HEK293 (cell line): ENCODE results near the gene CEACAM20.
A peak's percentile ranks its signal among the peaks of the same experiment; 100 is the strongest.

ENCODE experiments used
- KLF16 ChIP-seq: fragments of 450-650 bp; formaldehyde crosslinking; IDR thresholded peaks from 2 replicates; pipeline ENCODE4 v1.5.1; 2017; ENCODE audit warnings: missing biosample characterization, missing genetic modification characterization
- SCRT1 ChIP-seq: fragments of 450-650 bp; formaldehyde crosslinking; IDR thresholded peaks from 2 replicates; pipeline ENCODE4 v1.5.1; 2016; ENCODE audit warnings: missing biosample characterization, missing genetic modification characterization, borderline replicate concordance
- ZBTB20 ChIP-seq: fragments of 450-650 bp; formaldehyde crosslinking; IDR thresholded peaks from 2 replicates; pipeline ENCODE4 v1.5.1; 2016; ENCODE audit warnings: missing biosample characterization, missing genetic modification characterization
- ZBTB6 ChIP-seq: fragments of 450-650 bp; formaldehyde crosslinking; IDR thresholded peaks from 2 replicates; pipeline ENCODE4 v1.5.1; 2017; ENCODE audit warnings: missing biosample characterization, missing genetic modification characterization
- ZFP37 ChIP-seq: fragments of 450-650 bp; formaldehyde crosslinking; IDR thresholded peaks from 2 replicates; pipeline ENCODE4 v1.5.1; 2016; ENCODE audit warnings: missing biosample characterization, missing genetic modification characterization
- ZIC2 ChIP-seq: fragments of 450-650 bp; formaldehyde crosslinking; IDR thresholded peaks from 2 replicates; pipeline ENCODE4 v1.5.1; 2016; ENCODE audit warnings: missing biosample characterization, missing genetic modification characterization
- ZNF114 ChIP-seq: fragments of 450-650 bp; formaldehyde crosslinking; IDR thresholded peaks from 2 replicates; pipeline ENCODE4 v1.5.0; 2017; ENCODE audit warnings: missing biosample characterization, missing genetic modification characterization
- ZNF138 ChIP-seq: fragments of 450-650 bp; formaldehyde crosslinking; IDR thresholded peaks from 2 replicates; pipeline ENCODE4 v1.5.1; 2016; ENCODE audit warnings: missing biosample characterization, missing genetic modification characterization, borderline replicate concordance
- ZNF202 ChIP-seq: fragments of 450-650 bp; formaldehyde crosslinking; IDR thresholded peaks from 2 replicates; pipeline ENCODE4 v1.5.1; 2016; ENCODE audit warnings: missing biosample characterization, missing genetic modification characterization, borderline replicate concordance
- ZNF26 ChIP-seq: fragments of 450-650 bp; formaldehyde crosslinking; IDR thresholded peaks from 2 replicates; pipeline ENCODE4 v1.5.1; 2016; ENCODE audit warnings: missing biosample characterization, missing genetic modification characterization
- ZNF274 ChIP-seq, 2 experiments: fragments of 200-500 bp in 1 of 2; fragments of 450-650 bp in 1 of 2; sonication (Bioruptor generic) in 1 of 2; formaldehyde crosslinking in 1 of 2; IDR thresholded peaks; 2 replicates each; pipeline versions ENCODE4 v1.5.1 to v1.6.1; 2014 to 2016; ENCODE audit warnings: borderline replicate concordance in 1 of 2, inconsistent platforms in 1 of 2, low read length in 1 of 2, missing biosample characterization in 1 of 2, missing genetic modification characterization in 1 of 2
- ZNF324 ChIP-seq: fragments of 450-650 bp; formaldehyde crosslinking; IDR thresholded peaks from 2 replicates; pipeline ENCODE4 v1.5.1; 2016; ENCODE audit warnings: missing biosample characterization, missing genetic modification characterization
- ZNF350 ChIP-seq: fragments of 450-650 bp; formaldehyde crosslinking; IDR thresholded peaks from 2 replicates; pipeline ENCODE4 v1.5.0; 2017; ENCODE audit warnings: missing biosample characterization, mild to moderate bottlenecking, missing genetic modification characterization
- ZNF362 ChIP-seq: fragments of 450-650 bp; formaldehyde crosslinking; IDR thresholded peaks from 2 replicates; pipeline ENCODE4 v1.5.1; 2016; ENCODE audit warnings: missing biosample characterization, missing genetic modification characterization
- ZNF529 ChIP-seq: fragments of 450-650 bp; formaldehyde crosslinking; IDR thresholded peaks from 2 replicates; pipeline ENCODE4 v1.5.1; 2017; ENCODE audit warnings: missing genetic modification characterization, missing biosample characterization; ENCODE audit not compliant: insufficient replicate concordance
- ZNF624 ChIP-seq: fragments of 450-650 bp; formaldehyde crosslinking; IDR thresholded peaks from 2 replicates; pipeline ENCODE4 v1.5.1; 2017; ENCODE audit warnings: missing biosample characterization, missing genetic modification characterization
- ZNF629 ChIP-seq: fragments of 450-650 bp; formaldehyde crosslinking; IDR thresholded peaks from 2 replicates; pipeline ENCODE4 v1.5.1; 2017; ENCODE audit warnings: missing biosample characterization, missing genetic modification characterization
- ZNF654 ChIP-seq: fragments of 450-650 bp; formaldehyde crosslinking; IDR thresholded peaks from 2 replicates; pipeline ENCODE4 v1.5.1; 2016; ENCODE audit warnings: low read depth, missing biosample characterization, missing genetic modification characterization
- ZNF677 ChIP-seq: fragments of 450-650 bp; IDR thresholded peaks from 2 replicates; pipeline ENCODE4 v1.5.0; 2018; ENCODE audit warnings: missing biosample characterization, mild to moderate bottlenecking, missing genetic modification characterization, moderate library complexity
- ZNF704 ChIP-seq: fragments of 450-650 bp; formaldehyde crosslinking; IDR thresholded peaks from 2 replicates; pipeline ENCODE4 v1.5.1; 2016; ENCODE audit warnings: missing biosample characterization, missing genetic modification characterization
- ZNF830 ChIP-seq: fragments of 450-650 bp; IDR thresholded peaks from 2 replicates; pipeline ENCODE4 v1.5.0; 2018; ENCODE audit warnings: missing biosample characterization, missing genetic modification characterization, low read depth, mild to moderate bottlenecking, moderate library complexity
- ZSCAN18 ChIP-seq: fragments of 450-650 bp; formaldehyde crosslinking; IDR thresholded peaks from 2 replicates; pipeline ENCODE4 v1.5.1; 2016; ENCODE audit warnings: missing biosample characterization, missing genetic modification characterization
- TF ChIP-seq, protein P1 (sequence below): fragments of 450-650 bp; formaldehyde crosslinking; IDR thresholded peaks from 2 replicates; pipeline ENCODE4 v1.5.1; 2016; ENCODE audit warnings: missing biosample characterization, missing genetic modification characterization
- TF ChIP-seq, protein P2 (sequence below): fragments of 450-650 bp; formaldehyde crosslinking; IDR thresholded peaks from 2 replicates; pipeline ENCODE4 v1.5.1; 2017; ENCODE audit warnings: missing biosample characterization, missing genetic modification characterization
- TF ChIP-seq, protein P3 (sequence below): fragments of 450-650 bp; formaldehyde crosslinking; IDR thresholded peaks from 2 replicates; pipeline ENCODE4 v1.5.1; 2017; ENCODE audit warnings: missing biosample characterization, missing genetic modification characterization

The CEACAM20 gene

DNA sequence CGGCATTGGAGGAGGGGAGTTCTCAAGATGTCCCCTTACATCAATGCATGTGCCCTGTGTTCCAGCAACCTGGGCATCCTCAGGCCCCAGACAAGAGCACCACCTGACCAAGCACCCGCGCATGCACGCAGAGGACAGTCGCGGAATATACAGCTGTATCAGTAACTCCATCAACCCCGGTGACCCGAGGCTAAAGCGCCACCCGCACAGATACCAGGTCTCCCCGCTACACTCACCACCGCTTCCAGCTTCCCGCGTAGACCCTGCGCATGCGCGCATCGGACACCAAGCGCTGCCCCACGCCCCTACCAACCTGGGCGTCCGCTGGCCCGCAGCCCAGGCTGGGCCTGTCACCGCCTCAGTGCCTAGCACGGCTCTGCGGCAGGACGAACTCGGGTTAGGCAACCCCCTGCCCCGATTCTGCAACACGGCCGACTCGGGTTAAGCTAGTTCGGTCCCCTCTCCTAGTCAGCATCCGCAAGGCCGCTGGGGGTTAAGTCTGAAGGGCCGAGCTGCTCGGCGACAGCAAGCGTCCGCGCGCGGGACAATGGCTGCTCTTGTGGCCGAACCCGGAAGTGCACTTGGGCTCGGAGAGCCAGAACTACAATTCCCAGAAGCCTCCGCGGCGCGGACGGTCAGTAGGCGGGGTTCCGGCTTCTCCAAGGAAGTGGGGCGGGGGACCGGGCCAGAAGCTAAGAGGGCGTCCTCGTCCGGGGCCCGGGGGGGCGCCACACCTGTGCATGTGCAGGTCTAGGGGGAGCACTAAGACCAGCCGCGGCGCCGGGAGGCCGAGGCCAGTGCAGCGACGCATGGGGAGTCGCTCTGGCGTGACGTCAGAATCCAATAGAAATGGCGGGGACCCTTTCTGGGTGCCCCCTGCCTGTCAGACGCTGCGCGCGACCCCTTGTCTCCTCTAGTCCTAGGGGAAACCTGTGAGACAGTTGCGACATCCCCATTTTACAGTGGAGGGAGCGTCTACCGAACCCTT is 29.2 kb downstream of the CEACAM20 start, which contains the start of gene ZNF180 (continued):
- no peak for TF ChIP-seq ZSCAN18 (tag by site-specific recombination)
- TF ChIP-seq ZNF704 (tag by site-specific recombination) = no peak
- no peak for TF ChIP-seq ZNF830 (tag by site-specific recombination)
- no peak for TF ChIP-seq ZNF654 (tag by site-specific recombination)
- TF ChIP-seq ZFP37 = peak; percentile 84; the same call in 1 of the 2 replicates
- no peak for TF ChIP-seq ZNF114
- peak; percentile 37; the same call in 1 of the 2 replicates for TF ChIP-seq ZIC2
- TF ChIP-seq ZNF26 (tag by site-specific recombination) = no peak
- no peak for TF ChIP-seq ZBTB6
- no peak for TF ChIP-seq ZNF202 (tag by site-specific recombination)
- TF ChIP-seq ZNF529 = no peak
- 0 out of 2 replicates have a peak, but pooled peaks have one; percentile 14 for TF ChIP-seq SCRT1 (tag by site-specific recombination)
- TF ChIP-seq, protein P1, sequence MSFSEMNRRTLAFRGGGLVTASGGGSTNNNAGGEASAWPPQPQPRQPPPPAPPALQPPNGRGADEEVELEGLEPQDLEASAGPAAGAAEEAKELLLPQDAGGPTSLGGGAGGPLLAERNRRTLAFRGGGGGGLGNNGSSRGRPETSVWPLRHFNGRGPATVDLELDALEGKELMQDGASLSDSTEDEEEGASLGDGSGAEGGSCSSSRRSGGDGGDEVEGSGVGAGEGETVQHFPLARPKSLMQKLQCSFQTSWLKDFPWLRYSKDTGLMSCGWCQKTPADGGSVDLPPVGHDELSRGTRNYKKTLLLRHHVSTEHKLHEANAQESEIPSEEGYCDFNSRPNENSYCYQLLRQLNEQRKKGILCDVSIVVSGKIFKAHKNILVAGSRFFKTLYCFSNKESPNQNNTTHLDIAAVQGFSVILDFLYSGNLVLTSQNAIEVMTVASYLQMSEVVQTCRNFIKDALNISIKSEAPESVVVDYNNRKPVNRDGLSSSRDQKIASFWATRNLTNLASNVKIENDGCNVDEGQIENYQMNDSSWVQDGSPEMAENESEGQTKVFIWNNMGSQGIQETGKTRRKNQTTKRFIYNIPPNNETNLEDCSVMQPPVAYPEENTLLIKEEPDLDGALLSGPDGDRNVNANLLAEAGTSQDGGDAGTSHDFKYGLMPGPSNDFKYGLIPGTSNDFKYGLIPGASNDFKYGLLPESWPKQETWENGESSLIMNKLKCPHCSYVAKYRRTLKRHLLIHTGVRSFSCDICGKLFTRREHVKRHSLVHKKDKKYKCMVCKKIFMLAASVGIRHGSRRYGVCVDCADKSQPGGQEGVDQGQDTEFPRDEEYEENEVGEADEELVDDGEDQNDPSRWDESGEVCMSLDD (tag by site-specific recombination) = peak; percentile 99
- TF ChIP-seq ZNF677 (tag by site-specific recombination) = no peak
- TF ChIP-seq, protein P2, sequence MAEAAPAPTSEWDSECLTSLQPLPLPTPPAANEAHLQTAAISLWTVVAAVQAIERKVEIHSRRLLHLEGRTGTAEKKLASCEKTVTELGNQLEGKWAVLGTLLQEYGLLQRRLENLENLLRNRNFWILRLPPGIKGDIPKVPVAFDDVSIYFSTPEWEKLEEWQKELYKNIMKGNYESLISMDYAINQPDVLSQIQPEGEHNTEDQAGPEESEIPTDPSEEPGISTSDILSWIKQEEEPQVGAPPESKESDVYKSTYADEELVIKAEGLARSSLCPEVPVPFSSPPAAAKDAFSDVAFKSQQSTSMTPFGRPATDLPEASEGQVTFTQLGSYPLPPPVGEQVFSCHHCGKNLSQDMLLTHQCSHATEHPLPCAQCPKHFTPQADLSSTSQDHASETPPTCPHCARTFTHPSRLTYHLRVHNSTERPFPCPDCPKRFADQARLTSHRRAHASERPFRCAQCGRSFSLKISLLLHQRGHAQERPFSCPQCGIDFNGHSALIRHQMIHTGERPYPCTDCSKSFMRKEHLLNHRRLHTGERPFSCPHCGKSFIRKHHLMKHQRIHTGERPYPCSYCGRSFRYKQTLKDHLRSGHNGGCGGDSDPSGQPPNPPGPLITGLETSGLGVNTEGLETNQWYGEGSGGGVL = peak; percentile 40; the same call in 1 of the 2 replicates
- no peak for TF ChIP-seq ZNF274 (IDR thresholded peaks at IDR 0.05; ENCODE audit: low read length)
- no peak for TF ChIP-seq ZNF274 (tag by site-specific recombination; IDR thresholded peaks at IDR 0.05; ENCODE audit: borderline replicate concordance)
- TF ChIP-seq ZNF324 (tag by site-specific recombination) = peak; percentile 89
- no peak for TF ChIP-seq ZNF362 (tag by site-specific recombination)
- TF ChIP-seq KLF16 (tag by site-specific recombination) = peak; percentile 91
- TF ChIP-seq ZNF138 (tag by site-specific recombination) = no peak
- TF ChIP-seq, protein P3, sequence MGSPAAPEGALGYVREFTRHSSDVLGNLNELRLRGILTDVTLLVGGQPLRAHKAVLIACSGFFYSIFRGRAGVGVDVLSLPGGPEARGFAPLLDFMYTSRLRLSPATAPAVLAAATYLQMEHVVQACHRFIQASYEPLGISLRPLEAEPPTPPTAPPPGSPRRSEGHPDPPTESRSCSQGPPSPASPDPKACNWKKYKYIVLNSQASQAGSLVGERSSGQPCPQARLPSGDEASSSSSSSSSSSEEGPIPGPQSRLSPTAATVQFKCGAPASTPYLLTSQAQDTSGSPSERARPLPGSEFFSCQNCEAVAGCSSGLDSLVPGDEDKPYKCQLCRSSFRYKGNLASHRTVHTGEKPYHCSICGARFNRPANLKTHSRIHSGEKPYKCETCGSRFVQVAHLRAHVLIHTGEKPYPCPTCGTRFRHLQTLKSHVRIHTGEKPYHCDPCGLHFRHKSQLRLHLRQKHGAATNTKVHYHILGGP (tag by site-specific recombination) = no peak
- no peak for TF ChIP-seq ZNF350 (tag by site-specific recombination)
- TF ChIP-seq ZNF629 (tag by site-specific recombination) = peak; percentile 82
- TF ChIP-seq ZNF624 (tag by site-specific recombination) = no peak
- TF ChIP-seq ZBTB20 (tag by site-specific recombination) = peak; percentile 94
